ENCODE results near the gene ZDHHC11. TPM values are rescaled to one million over a fixed set of nuclear protein-coding genes. Genes with fewer than 3 reads are reported as not detected.
A peak's percentile ranks its signal among the peaks of the same experiment; 100 is the strongest.

Gene ZDHHC11
- total and polyA plus RNA-seq, 2 of the 4 experiments (the other 2 are of a cell fraction), result 0.36 to 1.6 TPM

DNA sequence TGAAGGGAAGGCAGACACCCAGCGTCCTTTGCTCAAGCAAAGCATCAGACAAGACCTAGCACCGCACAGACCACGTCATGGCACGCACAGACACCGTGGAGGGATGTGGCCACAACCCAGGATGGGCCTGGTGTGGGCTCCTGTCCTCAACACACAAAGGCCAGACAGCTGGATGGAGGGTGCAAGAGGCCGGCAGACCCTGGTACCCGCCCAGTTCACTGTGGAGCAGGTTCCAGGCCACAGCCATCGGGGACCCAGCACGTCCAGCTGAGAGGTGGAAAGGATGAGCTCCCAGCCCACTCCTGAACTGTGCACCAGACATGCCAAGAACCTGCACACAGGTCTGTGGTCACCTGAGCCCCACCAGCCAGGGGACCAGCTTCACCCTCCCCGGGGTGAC is 15.0 kb upstream of the ZDHHC11 start:
- H3K4ac ChIP-seq (ENCODE audit: low read depth, low read length), result no peak overlapping the region
- H3K79me1 ChIP-seq (ENCODE audit: low read depth in 1 of 2, low read length in 2 of 2), result peaks cover 2 to 4% of the 10 kb centered on the region in 2 experiments; a peak in 3 of 4 replicates
- whole genome bisulfite sequencing, 2 experiments (ENCODE audit: extremely low coverage in 2 of 2, insufficient read length in 1 of 2), result no CpG with 5 or more reads among the region's 10 CpGs
- intact Hi-C loops (cut with micrococcal nuclease), result no loop called here
- no peak overlapping the region for H2BK120ac ChIP-seq (ENCODE audit: low read depth, low read length)
- no peaks in the 10 kb centered on the region for H3K27me3 ChIP-seq (ENCODE audit: control insufficient read depth, insufficient read depth, low read length)
- no peak overlapping the region for H3K23ac ChIP-seq (ENCODE audit: low read depth, low read length)
- no peak overlapping the region for H4K91ac ChIP-seq (ENCODE audit: insufficient read depth, low read depth, low read length)
- H3K9ac ChIP-seq (ENCODE audit: low read depth, low read length), result no peak overlapping the region
- H2AFZ ChIP-seq (replicated peaks; ENCODE audit: low read length, poor library complexity), result peak overlapping the region; percentile 23
- no peak overlapping the region for H2BK20ac ChIP-seq (ENCODE audit: low read depth, low read length)
- no peak overlapping the region for H3K14ac ChIP-seq (replicated peaks; ENCODE audit: low read depth, low read length)
- BruUV-seq (replicated peaks), result no TSS peak
- no peak overlapping the region for H3K56ac ChIP-seq (ENCODE audit: extremely low read depth, insufficient read depth, low read length)
- dilution Hi-C loops (cut with HindIII; ENCODE audit: low sequenced_read_pairs, unreplicated experiment), result no loop called here
- H3K4me1 ChIP-seq (ENCODE audit: control insufficient read depth, insufficient read depth, low read length), result no peaks in the 10 kb centered on the region
- H3K36me3 ChIP-seq (ENCODE audit: control insufficient read depth, insufficient read depth, low read length), result peaks cover 67% of the 10 kb centered on the region
- peaks cover 16% of the 10 kb centered on the region for H4K20me1 ChIP-seq (ENCODE audit: insufficient read depth, low read length)
- no peak overlapping the region for H2BK5ac ChIP-seq (ENCODE audit: low read depth, low read length, poor library complexity, severe bottlenecking)
- H3K18ac ChIP-seq (ENCODE audit: low read depth, low read length), result no peak overlapping the region
- no peak overlapping the region for H4K8ac ChIP-seq (ENCODE audit: low read depth in 2 of 2, low read length in 2 of 2)
- CTCF ChIA-PET, result no interaction called here
- no peak overlapping the region for H2AK9ac ChIP-seq (replicated peaks; ENCODE audit: low read depth, low read length, poor library complexity)
- ATAC-seq (ENCODE audit: low read depth) (no peak), DNase-seq (no peak)
- in situ Hi-C loops (cut with MboI; ENCODE audit: low sequenced_read_pairs), result no loop called here
- H2AK5ac ChIP-seq (ENCODE audit: low read depth, low read length), result no peak overlapping the region
- POLR2A ChIA-PET (ENCODE audit: unreplicated experiment), result no interaction called here
- H3K4me3 ChIP-seq (ENCODE audit: insufficient read depth, low read depth, low read length), result no peak overlapping the region
- TF ChIP-seq POLR2A (IDR thresholded peaks at IDR 0.05; ENCODE audit: low read depth, low read length), result no peak
- TF ChIP-seq MXI1 (IDR thresholded peaks at IDR 0.05; ENCODE audit: borderline replicate concordance, low read depth, low read length), result no peak
- no peak for TF ChIP-seq FOS (IDR thresholded peaks at IDR 0.05; ENCODE audit: low read depth, low read length)
- TF ChIP-seq MAFK (IDR thresholded peaks at IDR 0.05; ENCODE audit: low read depth, low read length), result no peak
- TF ChIP-seq NFE2L2 (IDR thresholded peaks at IDR 0.05; ENCODE audit: low read depth, low read length), result no peak
- no peak for TF ChIP-seq MAZ (IDR thresholded peaks at IDR 0.05; ENCODE audit: borderline replicate concordance, low read depth, low read length)
- TF ChIP-seq, protein P1, sequence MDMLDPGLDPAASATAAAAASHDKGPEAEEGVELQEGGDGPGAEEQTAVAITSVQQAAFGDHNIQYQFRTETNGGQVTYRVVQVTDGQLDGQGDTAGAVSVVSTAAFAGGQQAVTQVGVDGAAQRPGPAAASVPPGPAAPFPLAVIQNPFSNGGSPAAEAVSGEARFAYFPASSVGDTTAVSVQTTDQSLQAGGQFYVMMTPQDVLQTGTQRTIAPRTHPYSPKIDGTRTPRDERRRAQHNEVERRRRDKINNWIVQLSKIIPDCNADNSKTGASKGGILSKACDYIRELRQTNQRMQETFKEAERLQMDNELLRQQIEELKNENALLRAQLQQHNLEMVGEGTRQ (IDR thresholded peaks at IDR 0.05; ENCODE audit: low read depth, low read length), result no peak
- TF ChIP-seq BHLHE40 (IDR thresholded peaks at IDR 0.05; ENCODE audit: low read depth, low read length), result no peak
- TF ChIP-seq CEBPB (IDR thresholded peaks at IDR 0.05; ENCODE audit: low read depth, low read length), result no peak
- no peak for TF ChIP-seq RFX5 (IDR thresholded peaks at IDR 0.05; ENCODE audit: low read depth, low read length)
- no peak for TF ChIP-seq RCOR1 (IDR thresholded peaks at IDR 0.05; ENCODE audit: insufficient replicate concordance, low read length)
- no peak for TF ChIP-seq CHD1 (IDR thresholded peaks at IDR 0.05; ENCODE audit: low read depth, low read length)
- no peak for TF ChIP-seq SMC3 (IDR thresholded peaks at IDR 0.05; ENCODE audit: low read depth, low read length)
- H3K9me1 ChIP-seq (ENCODE audit: insufficient read depth, low read length), result no peaks in the 10 kb centered on the region
- no peak overlapping the region for H3K4me2 ChIP-seq (ENCODE audit: low read depth, low read length)
- no peak overlapping the region for H4K5ac ChIP-seq (ENCODE audit: low read depth, low read length)
- H2BK15ac ChIP-seq (ENCODE audit: low read depth, low read length), result no peak overlapping the region
- H3K27ac ChIP-seq (ENCODE audit: insufficient read depth, low read length), result no peak overlapping the region
- H3K9me3 ChIP-seq (ENCODE audit: control insufficient read depth, insufficient read depth, low read length), result no peaks in the 10 kb centered on the region
